Stomach (tissue), 9 donors: ENCODE measurements around the gene SLC37A4. TPM values are rescaled to one million over a fixed set of nuclear protein-coding genes. Genes with fewer than 3 reads are reported as not detected.
A peak's percentile ranks its signal among the peaks of the same experiment; 100 is the strongest.

Experiments
- DNase-seq, 2 donors: peaks; one replicate each; pipeline versions ENCODE4 v3.0.0 to v3.0.0-alpha.2; 2013 to 2019
- H3K27ac ChIP-seq, 5 donors: fragments of 200-600 bp in 4 of 5; sonication (generic) in 4 of 5; one replicate each; pipeline ENCODE4 v1.5.1; 2013 to 2019; ENCODE audit warnings: mild to moderate bottlenecking in 1 of 5, moderate library complexity in 1 of 5
- H3K27me3 ChIP-seq, 3 donors: fragments of 200-600 bp; sonication (generic); one replicate each; pipeline ENCODE4 v1.5.1; 2017 to 2019; ENCODE audit warnings: mixed run types in 1 of 3
- H3K36me3 ChIP-seq, 4 donors: fragments of 200-600 bp; sonication (generic); 1 replicate in 3 of 4; 2 replicates in 1 of 4; pipeline ENCODE4 v1.5.1; 2016 to 2019
- H3K4me1 ChIP-seq, 4 donors: fragments of 200-600 bp; sonication (generic); one replicate each; pipeline ENCODE4 v1.5.1; 2016 to 2019
- H3K4me3 ChIP-seq, 4 donors: fragments of 200-600 bp; sonication (generic) in 3 of 4; one replicate each; pipeline ENCODE4 v1.5.1; 2016 to 2019; ENCODE audit warnings: mild to moderate bottlenecking in 1 of 4
- H3K9me3 ChIP-seq, 4 donors: fragments of 200-600 bp; sonication (generic); one replicate each; pipeline ENCODE4 v1.5.1; 2016 to 2019
- EP300 ChIP-seq: sonication (generic); formaldehyde crosslinking; IDR thresholded peaks from one replicate; pipeline ENCODE4 v1.6.1; 2017; ENCODE audit warnings: antibody characterized with exemption
- POLR2A ChIP-seq, 4 donors: fragments of 450-650 bp; IDR thresholded peaks; one replicate each; pipeline ENCODE4 v1.6.1; 2016; ENCODE audit warnings: antibody characterized with exemption in 4 of 4, control low read depth in 2 of 4, mild to moderate bottlenecking in 1 of 4, moderate library complexity in 1 of 4
- POLR2AphosphoS5 ChIP-seq, 3 donors: sonication (generic); formaldehyde crosslinking; IDR thresholded peaks; one replicate each; pipeline ENCODE4 v1.6.1; 2016; ENCODE audit warnings: antibody characterized with exemption in 3 of 3
- WGBS, 5 donors: extraction: QIAGEN DNeasy Blood & Tissue Kit in 3 of 5; methylation state at CpG; one replicate each; pipeline versions ENCODE4 v1.1.5 to v1.1.7; 2013 to 2018; 5-methylcytosine and 5-hydroxymethylcytosine counted together
- intact Hi-C: fragments of 100-400 bp; cut with DNase I; formaldehyde crosslinking; loops from one replicate; pipeline ENCODE4 v1.15.1; 2023; ENCODE audit warnings: low total_unique reads
- polyA plus RNA-seq, 3 donors: library from polyadenylated mRNA; stranded (reverse); fragments of 200-250 nt; gene quantifications; one replicate each; pipeline ENCODE4 v1.2.3, GENCODE V29; 2013
- total RNA-seq, 5 donors: library from RNA; depleted of rRNA; stranded (reverse); fragments of >200 nt; gene quantifications; one replicate each; pipeline versions ENCODE4 v1.1.0 to v1.2.3, GENCODE V29; 2014 to 2016
- TF ChIP-seq, protein P1 (sequence below), 7 experiments: fragments of 450-650 bp in 4 of 7; fragments of 200-600 bp in 3 of 7; sonication (generic) in 3 of 7; IDR thresholded peaks; one replicate each; pipeline ENCODE4 v1.5.1; 2016 to 2019; ENCODE audit warnings: antibody characterized with exemption in 7 of 7, control low read depth in 2 of 7, mild to moderate bottlenecking in 1 of 7
- donor health status: healthy with polysubstance abuse.
- donor health status: Bipolar disorder and iron deficiency.
- donor health status: healthy.

The SLC37A4 gene
- total and polyA plus RNA-seq, 8 donors = 12.4 to 126 (median 18.2) TPM

DNA sequence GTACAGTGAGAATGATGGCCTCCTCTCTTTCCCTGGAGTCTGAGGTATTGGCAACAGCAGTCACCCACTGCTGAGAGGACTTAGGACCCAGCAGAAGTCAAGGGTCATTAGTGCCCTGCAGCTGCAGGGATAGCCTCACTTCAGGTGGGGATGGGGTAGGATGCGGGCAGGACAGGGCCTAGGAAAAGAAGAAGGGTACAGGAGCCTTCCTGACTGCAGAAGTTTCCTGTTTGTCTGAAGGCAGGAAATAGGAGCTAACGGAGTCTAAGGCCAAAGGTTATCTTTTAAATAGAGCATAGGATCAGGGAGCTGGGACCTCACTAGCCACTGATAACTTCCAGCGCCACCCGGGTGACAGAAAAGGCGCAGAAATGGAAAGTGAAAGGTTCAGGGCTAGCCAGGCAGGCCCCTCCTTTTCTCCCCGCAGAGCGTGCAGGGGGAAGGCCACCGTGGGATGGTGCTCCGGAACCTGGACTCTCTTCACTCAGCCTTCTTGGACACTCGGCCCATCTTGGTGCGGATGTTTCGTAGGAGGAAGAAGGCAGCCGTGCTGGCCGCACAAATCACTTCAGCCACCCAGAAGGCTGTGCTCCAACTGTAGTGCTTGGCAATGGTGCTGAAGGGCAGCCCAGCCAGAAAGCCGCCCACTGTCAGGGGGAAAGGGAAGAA, 6.1 kb downstream of the SLC37A4 start:
- Histone ChIP-seq H3K27ac (peak overlapping the region in 4 of 5 donors; percentile 24 to 52 (median 48)), H3K9me3 (no peaks in the 10 kb centered on the region), H3K4me1 (peaks cover 36 to 96% (median 84%) of the 10 kb centered on the region in 4 donors), H3K27me3 (no peaks in the 10 kb centered on the region), H3K36me3 (peaks cover 35 to 76% (median 66%) of the 10 kb centered on the region in 4 donors), H3K4me3 (peak overlapping the region in 1 of 4 donors; percentile 14)
- WGBS, 5 donors = 55 to 71% (median 68%) methylated on average over 14 to 15 of the region's 15 CpGs
- no peak for DNase-seq
- intact Hi-C loops = no loop called here
- no peak for TF ChIP-seq POLR2A (IDR thresholded peaks at IDR 0.05)
- TF ChIP-seq, protein P1, sequence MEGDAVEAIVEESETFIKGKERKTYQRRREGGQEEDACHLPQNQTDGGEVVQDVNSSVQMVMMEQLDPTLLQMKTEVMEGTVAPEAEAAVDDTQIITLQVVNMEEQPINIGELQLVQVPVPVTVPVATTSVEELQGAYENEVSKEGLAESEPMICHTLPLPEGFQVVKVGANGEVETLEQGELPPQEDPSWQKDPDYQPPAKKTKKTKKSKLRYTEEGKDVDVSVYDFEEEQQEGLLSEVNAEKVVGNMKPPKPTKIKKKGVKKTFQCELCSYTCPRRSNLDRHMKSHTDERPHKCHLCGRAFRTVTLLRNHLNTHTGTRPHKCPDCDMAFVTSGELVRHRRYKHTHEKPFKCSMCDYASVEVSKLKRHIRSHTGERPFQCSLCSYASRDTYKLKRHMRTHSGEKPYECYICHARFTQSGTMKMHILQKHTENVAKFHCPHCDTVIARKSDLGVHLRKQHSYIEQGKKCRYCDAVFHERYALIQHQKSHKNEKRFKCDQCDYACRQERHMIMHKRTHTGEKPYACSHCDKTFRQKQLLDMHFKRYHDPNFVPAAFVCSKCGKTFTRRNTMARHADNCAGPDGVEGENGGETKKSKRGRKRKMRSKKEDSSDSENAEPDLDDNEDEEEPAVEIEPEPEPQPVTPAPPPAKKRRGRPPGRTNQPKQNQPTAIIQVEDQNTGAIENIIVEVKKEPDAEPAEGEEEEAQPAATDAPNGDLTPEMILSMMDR (IDR thresholded peaks at IDR 0.05) = no peak

DNA sequence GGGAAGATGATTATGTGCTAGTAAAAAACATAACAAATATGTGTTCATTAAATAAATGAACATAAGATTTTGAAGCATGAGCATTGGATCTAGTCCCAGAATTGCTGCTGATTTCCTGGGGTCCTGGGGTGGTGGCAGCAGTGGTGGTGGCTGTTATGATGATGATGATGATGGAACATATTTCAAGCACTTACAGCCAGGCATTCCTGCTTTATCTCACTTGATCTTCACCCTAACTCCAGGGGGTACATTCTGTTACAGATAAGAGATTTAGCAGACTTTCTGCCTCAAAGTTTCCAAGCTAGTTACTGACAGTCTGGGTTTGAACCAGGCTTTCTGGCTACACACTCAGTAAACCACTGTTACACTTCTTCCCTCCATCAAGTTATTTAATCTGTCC, 6.9 kb downstream of the SLC37A4 start:
- peaks cover 35 to 76% (median 66%) of the 10 kb centered on the region in 4 donors for H3K36me3 ChIP-seq
- TF ChIP-seq EP300 (no peak), POLR2AphosphoS5 (IDR thresholded peaks at IDR 0.05) (no peak), POLR2A (IDR thresholded peaks at IDR 0.05) (no peak)
- TF ChIP-seq, protein P1 (IDR thresholded peaks at IDR 0.05) = no peak
- H3K4me1 ChIP-seq = peaks cover 31 to 92% (median 80%) of the 10 kb centered on the region in 4 donors
- H3K27ac ChIP-seq = peak overlapping the region in 1 of 5 donors; percentile 52
- intact Hi-C loops = no loop called here
- no peaks in the 10 kb centered on the region for H3K27me3 ChIP-seq
- no peak overlapping the region for H3K4me3 ChIP-seq
- no peak for DNase-seq
- H3K9me3 ChIP-seq = no peaks in the 10 kb centered on the region

DNA sequence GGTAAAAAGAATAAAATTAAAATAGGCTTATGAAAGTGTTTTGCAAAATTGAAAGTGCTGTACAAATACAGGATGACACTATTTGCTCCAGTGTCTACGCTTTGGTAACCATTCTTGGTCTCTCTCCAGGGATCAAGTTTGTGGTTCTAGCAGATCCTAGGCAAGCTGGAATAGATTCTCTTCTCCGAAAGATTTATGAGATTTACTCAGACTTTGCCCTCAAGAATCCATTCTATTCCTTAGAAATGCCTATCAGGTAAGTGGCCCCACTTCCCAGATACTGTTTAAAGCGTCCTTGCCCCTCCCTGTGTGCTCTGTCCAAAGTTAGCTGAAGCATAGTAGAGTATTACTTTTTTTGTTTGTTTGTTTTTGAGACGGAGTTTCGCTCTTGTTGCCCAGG, 9.0 kb downstream of the SLC37A4 start:
- Histone ChIP-seq H3K27ac (peak overlapping the region in 4 of 5 donors; percentile 49 to 68 (median 60)), H3K4me1 (peaks cover 33 to 79% (median 70%) of the 10 kb centered on the region in 4 donors)

DNA sequence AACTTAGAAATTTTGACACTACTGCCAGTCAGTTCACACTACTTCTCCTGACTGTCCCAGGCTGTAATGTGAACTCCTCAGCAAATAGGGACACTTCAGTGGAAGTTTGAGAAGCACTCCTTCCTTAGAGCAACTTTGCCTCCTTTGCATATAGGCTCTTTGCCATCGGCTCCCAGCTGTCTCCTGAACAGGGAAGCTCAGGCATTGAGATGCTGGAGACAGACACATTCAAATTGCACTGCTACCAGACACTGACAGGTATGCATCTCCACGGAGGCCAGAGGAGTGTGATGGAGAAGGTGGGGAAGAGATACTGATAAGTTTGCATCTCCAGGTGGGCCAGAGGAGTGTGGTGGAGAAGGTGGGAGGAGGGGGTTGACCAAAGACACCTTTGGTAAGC, 10.7 kb downstream of the SLC37A4 start:
- Histone ChIP-seq H3K4me3 (peak overlapping the region; percentile 88 to 96 (median 93)), H3K9me3 (no peaks in the 10 kb centered on the region), H3K27me3 (no peaks in the 10 kb centered on the region), H3K27ac (peak overlapping the region; percentile 28 to 97 (median 95)), H3K36me3 (peaks cover 41 to 64% (median 56%) of the 10 kb centered on the region in 4 donors), H3K4me1 (peaks cover 39 to 81% (median 74%) of the 10 kb centered on the region in 4 donors)
- intact Hi-C loops = no loop called here
- no peak for TF ChIP-seq EP300
- no peak for TF ChIP-seq POLR2AphosphoS5 (IDR thresholded peaks at IDR 0.05)
- TF ChIP-seq, protein P1 (IDR thresholded peaks at IDR 0.05) = no peak
- TF ChIP-seq POLR2A (IDR thresholded peaks at IDR 0.05) = no peak
- no peak for DNase-seq
- WGBS, 5 donors = 24 to 50% (median 30%) methylated on average over 2 of the region's 2 CpGs

More for the DNA sequence above, 9.0 kb downstream of the SLC37A4 start:
- no peaks in the 10 kb centered on the region for H3K27me3 ChIP-seq
- intact Hi-C loops = no loop called here
- WGBS, 5 donors = 57 to 71% (median 63%) methylated on average over 5 of the region's 5 CpGs
- TF ChIP-seq POLR2AphosphoS5 (IDR thresholded peaks at IDR 0.05) = no peak
- no peak for TF ChIP-seq EP300
- TF ChIP-seq, protein P1 (IDR thresholded peaks at IDR 0.05) = no peak
- TF ChIP-seq POLR2A (IDR thresholded peaks at IDR 0.05) = no peak
- H3K4me3 ChIP-seq = peak overlapping the region in 1 of 4 donors; percentile 91
- H3K9me3 ChIP-seq = no peaks in the 10 kb centered on the region
- DNase-seq = no peak
- peaks cover 35 to 64% (median 56%) of the 10 kb centered on the region in 4 donors for H3K36me3 ChIP-seq
